A549 (cell line): ENCODE results near the gene BAG1.

Experiments used
- HDAC2 ChIP-seq: fragments of 200-600 bp; sonication (generic); IDR thresholded peaks from 2 replicates; pipeline ENCODE4 v1.6.1; 2016
- POLR2A ChIP-seq: IDR thresholded peaks from 2 replicates; pipeline ENCODE4 v1.6.1; 2012; ENCODE audit warnings: mild to moderate bottlenecking, low read length
- RFX5 ChIP-seq: fragments of 450-650 bp; IDR thresholded peaks from 2 replicates; pipeline ENCODE4 v1.7.1; 2014; ENCODE audit warnings: antibody characterized with exemption, mild to moderate bottlenecking, moderate library complexity
- TF ChIP-seq, protein P1 (sequence below): fragments of 450-650 bp; IDR thresholded peaks from 2 replicates; pipeline ENCODE4 v1.6.1; 2014; ENCODE audit warnings: antibody characterized with exemption
- TF ChIP-seq, protein P2 (sequence below): fragments of 150-350 bp; IDR thresholded peaks from 2 replicates; pipeline ENCODE4 v1.6.1; 2014; ENCODE audit warnings: low read depth, mild to moderate bottlenecking, low read length
- TF ChIP-seq, protein P3 (sequence below): fragments of >200 bp; sonication (Bioruptor Twin); formaldehyde crosslinking; IDR thresholded peaks from 3 replicates; pipeline ENCODE4 v1.5.1; 2016

DNA sequence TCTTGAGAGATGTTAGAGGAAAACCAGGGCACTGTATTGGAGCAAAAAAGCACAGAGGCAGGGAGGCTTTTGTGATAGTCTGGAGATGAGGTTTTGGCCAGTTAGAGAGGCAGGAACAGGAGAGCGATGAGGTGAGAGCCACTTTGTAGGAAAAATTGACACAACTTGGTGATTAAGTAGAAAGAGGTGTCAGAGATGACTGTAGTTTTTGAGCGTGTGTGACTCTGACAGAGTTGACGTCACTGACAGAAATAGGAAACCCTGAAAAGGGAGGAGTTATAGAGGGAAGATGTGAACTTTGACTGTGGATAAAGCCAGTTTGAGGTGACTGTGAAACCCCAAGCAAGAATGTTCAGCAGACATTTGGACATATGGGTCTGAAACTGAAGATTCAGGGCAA lies 41.5 kb upstream of the BAG1 start:
- TF ChIP-seq, protein P1, sequence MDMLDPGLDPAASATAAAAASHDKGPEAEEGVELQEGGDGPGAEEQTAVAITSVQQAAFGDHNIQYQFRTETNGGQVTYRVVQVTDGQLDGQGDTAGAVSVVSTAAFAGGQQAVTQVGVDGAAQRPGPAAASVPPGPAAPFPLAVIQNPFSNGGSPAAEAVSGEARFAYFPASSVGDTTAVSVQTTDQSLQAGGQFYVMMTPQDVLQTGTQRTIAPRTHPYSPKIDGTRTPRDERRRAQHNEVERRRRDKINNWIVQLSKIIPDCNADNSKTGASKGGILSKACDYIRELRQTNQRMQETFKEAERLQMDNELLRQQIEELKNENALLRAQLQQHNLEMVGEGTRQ, result no peak
- TF ChIP-seq POLR2A, result no peak
- TF ChIP-seq, protein P2, sequence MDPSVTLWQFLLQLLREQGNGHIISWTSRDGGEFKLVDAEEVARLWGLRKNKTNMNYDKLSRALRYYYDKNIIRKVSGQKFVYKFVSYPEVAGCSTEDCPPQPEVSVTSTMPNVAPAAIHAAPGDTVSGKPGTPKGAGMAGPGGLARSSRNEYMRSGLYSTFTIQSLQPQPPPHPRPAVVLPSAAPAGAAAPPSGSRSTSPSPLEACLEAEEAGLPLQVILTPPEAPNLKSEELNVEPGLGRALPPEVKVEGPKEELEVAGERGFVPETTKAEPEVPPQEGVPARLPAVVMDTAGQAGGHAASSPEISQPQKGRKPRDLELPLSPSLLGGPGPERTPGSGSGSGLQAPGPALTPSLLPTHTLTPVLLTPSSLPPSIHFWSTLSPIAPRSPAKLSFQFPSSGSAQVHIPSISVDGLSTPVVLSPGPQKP, result no peak
- TF ChIP-seq, protein P3, sequence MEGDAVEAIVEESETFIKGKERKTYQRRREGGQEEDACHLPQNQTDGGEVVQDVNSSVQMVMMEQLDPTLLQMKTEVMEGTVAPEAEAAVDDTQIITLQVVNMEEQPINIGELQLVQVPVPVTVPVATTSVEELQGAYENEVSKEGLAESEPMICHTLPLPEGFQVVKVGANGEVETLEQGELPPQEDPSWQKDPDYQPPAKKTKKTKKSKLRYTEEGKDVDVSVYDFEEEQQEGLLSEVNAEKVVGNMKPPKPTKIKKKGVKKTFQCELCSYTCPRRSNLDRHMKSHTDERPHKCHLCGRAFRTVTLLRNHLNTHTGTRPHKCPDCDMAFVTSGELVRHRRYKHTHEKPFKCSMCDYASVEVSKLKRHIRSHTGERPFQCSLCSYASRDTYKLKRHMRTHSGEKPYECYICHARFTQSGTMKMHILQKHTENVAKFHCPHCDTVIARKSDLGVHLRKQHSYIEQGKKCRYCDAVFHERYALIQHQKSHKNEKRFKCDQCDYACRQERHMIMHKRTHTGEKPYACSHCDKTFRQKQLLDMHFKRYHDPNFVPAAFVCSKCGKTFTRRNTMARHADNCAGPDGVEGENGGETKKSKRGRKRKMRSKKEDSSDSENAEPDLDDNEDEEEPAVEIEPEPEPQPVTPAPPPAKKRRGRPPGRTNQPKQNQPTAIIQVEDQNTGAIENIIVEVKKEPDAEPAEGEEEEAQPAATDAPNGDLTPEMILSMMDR, result no peak
- no peak for TF ChIP-seq HDAC2
- TF ChIP-seq RFX5, result no peak
